Esophagus squamous epithelium (tissue), 5 donors: ENCODE results near the gene PI4K2B. TPM values are rescaled to one million over a fixed set of nuclear protein-coding genes. Genes with fewer than 3 reads are reported as not detected.
A peak's percentile ranks its signal among the peaks of the same experiment; 100 is the strongest.

Experiments
- DNase-seq: peaks from one replicate; lab custom pipeline; 2025; lab: John Stamatoyannopoulos, UW
- H3K27ac ChIP-seq, 4 donors: fragments of 200-600 bp; sonication (generic); one replicate each; pipeline ENCODE4 v1.5.1; 2016 to 2019; ENCODE audit warnings: mild to moderate bottlenecking in 1 of 4
- H3K27me3 ChIP-seq, 4 donors: fragments of 200-600 bp; sonication (generic); 1 replicate in 3 of 4; 2 replicates in 1 of 4; pipeline versions ENCODE4 v1.5.1 to v1.6.0; 2017 to 2021; ENCODE audit warnings: antibody characterized with exemption in 1 of 4
- H3K36me3 ChIP-seq, 3 donors: fragments of 200-600 bp; sonication (generic); one replicate each; pipeline ENCODE4 v1.5.1; 2016 to 2019
- H3K4me1 ChIP-seq, 3 donors: fragments of 200-600 bp; sonication (generic); one replicate each; pipeline ENCODE4 v1.5.1; 2017 to 2019
- H3K4me3 ChIP-seq, 4 donors: fragments of 200-600 bp; sonication (generic); 1 replicate in 3 of 4; 2 replicates in 1 of 4; pipeline ENCODE4 v1.5.1; 2016 to 2019; ENCODE audit warnings: mild to moderate bottlenecking in 2 of 4, moderate library complexity in 1 of 4
- H3K9me3 ChIP-seq, 3 donors: fragments of 200-600 bp; sonication (generic); one replicate each; pipeline ENCODE4 v1.5.1; 2016 to 2019
- CTCF ChIP-seq, 6 experiments: fragments of 450-650 bp in 4 of 6; fragments of 200-600 bp in 2 of 6; sonication (generic) in 2 of 6; IDR thresholded peaks; one replicate each; pipeline ENCODE4 v1.5.1; 2016 to 2019; ENCODE audit warnings: antibody characterized with exemption in 6 of 6, mild to moderate bottlenecking in 4 of 6, moderate library complexity in 4 of 6
- POLR2A ChIP-seq, 4 donors: fragments of 450-650 bp; IDR thresholded peaks; one replicate each; pipeline ENCODE4 v1.6.1; 2017; ENCODE audit warnings: antibody characterized with exemption in 4 of 4, mild to moderate bottlenecking in 4 of 4, moderate library complexity in 3 of 4
- WGBS, 2 donors: methylation state at CpG; one replicate each; pipeline ENCODE4 v1.1.5; 2018; 5-methylcytosine and 5-hydroxymethylcytosine counted together
- intact Hi-C: fragments of 100-400 bp; cut with DNase I; formaldehyde crosslinking; loops from one replicate; pipeline ENCODE4 v1.15.0; 2022
- total RNA-seq, 4 donors: library from RNA; depleted of rRNA; stranded (reverse); fragments of >200 nt; gene quantifications; one replicate each; pipeline ENCODE4 v1.1.0, GENCODE V29; 2016
- donor health status: DM: yes; HTN: yes; CAD: no.

The PI4K2B gene
- 10 to 100 TPM; 11.7 to 31.7 (median 26.8) TPM for total RNA-seq

GRCh38 chr4:25233737-25234389, at the start of gene PI4K2B:
Gene PI4K2B (plus strand): TSS chr4:25234033. CDS start chr4:25234164, 131 bp downstream.
- intact Hi-C loops: no loop called here
- no peaks in the 10 kb centered on the region for H3K36me3 ChIP-seq
- DNase-seq: peak; percentile 60
- peaks cover 0 to 12% (median 10%) of the 10 kb centered on the region in 3 donors for H3K9me3 ChIP-seq
- 2% methylated on average over 6 to 7 of the region's 72 CpGs for WGBS, 2 donors
- TF ChIP-seq POLR2A (IDR thresholded peaks at IDR 0.05) (peak in 2 of 4 donors; percentile 85 to 95), CTCF (IDR thresholded peaks at IDR 0.05) (peak in 1 of 6 experiments; percentile 30)
- H3K4me3 ChIP-seq: peak within 1 kb of the TSS; percentile 65 to 94 (median 81)
- H3K27me3 ChIP-seq: no peaks in the 10 kb centered on the region
- H3K4me1 ChIP-seq: peaks cover 0 to 22% (median 16%) of the 10 kb centered on the region in 3 donors
- peak within 1 kb of the TSS; percentile 90 to 98 (median 98) for H3K27ac ChIP-seq

- Histone ChIP-seq H3K27me3 (no peaks in the 10 kb centered on the region), H3K9me3 (no peaks in the 10 kb centered on the region), H3K4me1 (no peaks in the 10 kb centered on the region), H3K27ac (no peak overlapping the region), H3K4me3 (no peak overlapping the region), H3K36me3 (no peaks in the 10 kb centered on the region)
- intact Hi-C loops: no loop called here
- TF ChIP-seq POLR2A (IDR thresholded peaks at IDR 0.05) (no peak), CTCF (IDR thresholded peaks at IDR 0.05) (no peak)
- no peak for DNase-seq
- 80 to 87% methylated on average over 3 to 4 of the region's 4 CpGs for WGBS, 2 donors
These were observed 49.8 kb upstream of the PI4K2B start for GRCh38 chr4:25184056-25184455.

- no peak for TF ChIP-seq POLR2A (IDR thresholded peaks at IDR 0.05)
- Histone ChIP-seq H3K27ac (no peak overlapping the region), H3K27me3 (no peaks in the 10 kb centered on the region), H3K36me3 (no peaks in the 10 kb centered on the region), H3K4me3 (no peak overlapping the region), H3K4me1 (no peaks in the 10 kb centered on the region), H3K9me3 (no peaks in the 10 kb centered on the region)
- no peak for DNase-seq
- 60 to 69% methylated on average over 2 of the region's 2 CpGs for WGBS, 2 donors
- intact Hi-C loops: no loop called here
These were observed 43.4 kb upstream of the PI4K2B start for GRCh38 chr4:25190407-25190806.

GRCh38 chr4:25198713-25199112, 35.1 kb upstream of the PI4K2B start:
- Histone ChIP-seq H3K27ac (no peak overlapping the region), H3K36me3 (peaks cover 0 to 12% (median 0%) of the 10 kb centered on the region in 3 donors), H3K9me3 (no peaks in the 10 kb centered on the region), H3K4me1 (no peaks in the 10 kb centered on the region), H3K4me3 (no peak overlapping the region), H3K27me3 (no peaks in the 10 kb centered on the region)
- 100% methylated on average over 2 of the region's 2 CpGs for WGBS, 2 donors
- TF ChIP-seq CTCF (IDR thresholded peaks at IDR 0.05): no peak
- TF ChIP-seq POLR2A (IDR thresholded peaks at IDR 0.05): no peak
- intact Hi-C loops: no loop called here
- no peak for DNase-seq

GRCh38 chr4:25207997-25208396, 25.8 kb upstream of the PI4K2B start:
- Histone ChIP-seq H3K27me3 (no peaks in the 10 kb centered on the region), H3K9me3 (peaks cover 0 to 6% (median 0%) of the 10 kb centered on the region in 3 donors), H3K27ac (no peak overlapping the region), H3K4me1 (no peaks in the 10 kb centered on the region), H3K36me3 (no peaks in the 10 kb centered on the region), H3K4me3 (no peak overlapping the region)
- WGBS, 2 donors: 88 to 94% methylated on average over 1 of the region's 1 CpG
- DNase-seq: no peak
- intact Hi-C loops: no loop called here
- TF ChIP-seq CTCF (IDR thresholded peaks at IDR 0.05): no peak
- TF ChIP-seq POLR2A (IDR thresholded peaks at IDR 0.05): no peak
